Skeletal muscle tissue (tissue), 4 donors: Measurements from ENCODE around the gene SERPINE2. TPM values are rescaled to one million over a fixed set of nuclear protein-coding genes. Genes with fewer than 3 reads are reported as not detected.

Experiments
- H3K27ac ChIP-seq: one replicate; pipeline ENCODE4 v1.7.0; 2013; ENCODE audit warnings: mild to moderate bottlenecking, low read depth, low read length, inconsistent platforms
- H3K27me3 ChIP-seq, 3 donors: one replicate each; pipeline ENCODE4 v1.7.0; 2013; ENCODE audit warnings: low read length in 3 of 3; ENCODE audit not compliant: control insufficient read depth in 3 of 3, insufficient read depth in 3 of 3
- H3K36me3 ChIP-seq, 3 donors: one replicate each; pipeline ENCODE4 v1.7.0; 2013; ENCODE audit warnings: low read length in 3 of 3; ENCODE audit not compliant: control insufficient read depth in 3 of 3, insufficient read depth in 3 of 3
- H3K4me1 ChIP-seq, 3 donors: one replicate each; pipeline ENCODE4 v1.7.0; 2013; ENCODE audit warnings: low read length in 3 of 3, mild to moderate bottlenecking in 3 of 3; ENCODE audit not compliant: control insufficient read depth in 3 of 3, insufficient read depth in 3 of 3
- H3K4me3 ChIP-seq, 3 donors: one replicate each; pipeline ENCODE4 v1.7.0; 2013; ENCODE audit warnings: low read length in 3 of 3
- H3K9ac ChIP-seq, 3 donors: one replicate each; pipeline ENCODE4 v1.7.0; 2013; ENCODE audit warnings: low read length in 3 of 3, mild to moderate bottlenecking in 3 of 3, moderate library complexity in 2 of 3, low read depth in 1 of 3
- H3K9me3 ChIP-seq, 3 donors: one replicate each; pipeline ENCODE4 v1.7.0; 2013; ENCODE audit warnings: low read length in 3 of 3; ENCODE audit not compliant: control insufficient read depth in 3 of 3
- total RNA-seq: library from RNA; depleted of rRNA; stranded (reverse); fragments of >200 nt; gene quantifications from one replicate; pipeline ENCODE4 v1.2.3, GENCODE V29; 2014
- donor health status: Osteomylitis.

SERPINE2 gene
- total RNA-seq, 1 donor from 2014 or later, result 33.4 TPM

GRCh38 chr2:224034017-224034416 is 5.1 kb downstream of the SERPINE2 start:
- H3K36me3 ChIP-seq, result peaks cover 0 to 2% (median 0%) of the 10 kb centered on the region in 3 donors
- H3K4me1 ChIP-seq, result peaks cover 6 to 33% (median 19%) of the 10 kb centered on the region in 3 donors
- no peak overlapping the region for H3K9ac ChIP-seq
- H3K4me3 ChIP-seq, result no peak overlapping the region
- H3K9me3 ChIP-seq, result no peaks in the 10 kb centered on the region
- peaks cover 8 to 11% (median 10%) of the 10 kb centered on the region in 3 donors for H3K27me3 ChIP-seq
- no peak overlapping the region for H3K27ac ChIP-seq

GRCh38 chr2:224033601-224034000 is 5.5 kb downstream of the SERPINE2 start:
- H3K9ac ChIP-seq, result no peak overlapping the region
- no peaks in the 10 kb centered on the region for H3K9me3 ChIP-seq
- H3K36me3 ChIP-seq, result peaks cover 0 to 2% (median 0%) of the 10 kb centered on the region in 3 donors
- peaks cover 6 to 36% (median 19%) of the 10 kb centered on the region in 3 donors for H3K4me1 ChIP-seq
- no peak overlapping the region for H3K27ac ChIP-seq
- peaks cover 8 to 11% (median 10%) of the 10 kb centered on the region in 3 donors for H3K27me3 ChIP-seq
- H3K4me3 ChIP-seq, result no peak overlapping the region

GRCh38 chr2:224032283-224032682 is 6.8 kb downstream of the SERPINE2 start:
- H3K36me3 ChIP-seq, result peaks cover 0 to 2% (median 0%) of the 10 kb centered on the region in 3 donors
- no peaks in the 10 kb centered on the region for H3K9me3 ChIP-seq
- peaks cover 12 to 38% (median 14%) of the 10 kb centered on the region in 3 donors for H3K4me1 ChIP-seq
- no peak overlapping the region for H3K4me3 ChIP-seq
- peaks cover 6 to 11% (median 8%) of the 10 kb centered on the region in 3 donors for H3K27me3 ChIP-seq
- no peak overlapping the region for H3K9ac ChIP-seq
- H3K27ac ChIP-seq, result no peak overlapping the region

GRCh38 chr2:224031358-224031970 is 7.6 kb downstream of the SERPINE2 start:
- no peak overlapping the region for H3K27ac ChIP-seq
- H3K4me1 ChIP-seq, result peaks cover 12 to 42% (median 18%) of the 10 kb centered on the region in 3 donors
- peaks cover 0 to 2% (median 0%) of the 10 kb centered on the region in 3 donors for H3K36me3 ChIP-seq
- no peak overlapping the region for H3K9ac ChIP-seq
- H3K27me3 ChIP-seq, result peaks cover 4% of the 10 kb centered on the region in 3 donors
- H3K9me3 ChIP-seq, result no peaks in the 10 kb centered on the region
- H3K4me3 ChIP-seq, result peak overlapping the region in 2 of 3 donors; percentile 25 to 41

- H3K27me3 ChIP-seq, result peaks cover under 1 to 4% (median 3%) of the 10 kb centered on the region in 3 donors
- peaks cover 0 to 2% (median 0%) of the 10 kb centered on the region in 3 donors for H3K36me3 ChIP-seq
- H3K4me1 ChIP-seq, result peaks cover 12 to 42% (median 18%) of the 10 kb centered on the region in 3 donors
- H3K9ac ChIP-seq, result peak overlapping the region in 1 of 3 donors; percentile 35
- H3K9me3 ChIP-seq, result no peaks in the 10 kb centered on the region
- H3K4me3 ChIP-seq, result peak overlapping the region in 2 of 3 donors; percentile 25 to 41
- peak overlapping the region; percentile 39 for H3K27ac ChIP-seq
Observed at GRCh38 chr2:224030786-224031185, 8.3 kb downstream of the SERPINE2 start.

GRCh38 chr2:224029876-224030275 is 9.2 kb downstream of the SERPINE2 start:
- no peaks in the 10 kb centered on the region for H3K27me3 ChIP-seq
- H3K9ac ChIP-seq, result no peak overlapping the region
- peak overlapping the region in 1 of 3 donors; percentile 32 for H3K4me3 ChIP-seq
- H3K9me3 ChIP-seq, result no peaks in the 10 kb centered on the region
- peaks cover 12 to 42% (median 18%) of the 10 kb centered on the region in 3 donors for H3K4me1 ChIP-seq
- peaks cover 0 to under 1% (median 0%) of the 10 kb centered on the region in 3 donors for H3K36me3 ChIP-seq
- no peak overlapping the region for H3K27ac ChIP-seq

GRCh38 chr2:224027931-224028330 is 11.2 kb downstream of the SERPINE2 start:
- Histone ChIP-seq H3K9me3 (no peaks in the 10 kb centered on the region), H3K27me3 (no peaks in the 10 kb centered on the region), H3K9ac (peak overlapping the region in 1 of 3 donors; percentile 24), H3K36me3 (no peaks in the 10 kb centered on the region), H3K27ac (no peak overlapping the region), H3K4me3 (no peak overlapping the region), H3K4me1 (peaks cover 12 to 37% (median 18%) of the 10 kb centered on the region in 3 donors)

GRCh38 chr2:224027070-224027469 is 12.0 kb downstream of the SERPINE2 start:
- no peak overlapping the region for H3K9ac ChIP-seq
- H3K4me1 ChIP-seq, result peaks cover 12 to 37% (median 18%) of the 10 kb centered on the region in 3 donors
- no peaks in the 10 kb centered on the region for H3K27me3 ChIP-seq
- H3K9me3 ChIP-seq, result no peaks in the 10 kb centered on the region
- no peaks in the 10 kb centered on the region for H3K36me3 ChIP-seq
- H3K27ac ChIP-seq, result no peak overlapping the region
- peak overlapping the region in 1 of 3 donors; percentile 3 for H3K4me3 ChIP-seq

GRCh38 chr2:224025874-224026273 is 13.2 kb downstream of the SERPINE2 start:
- H3K27me3 ChIP-seq, result no peaks in the 10 kb centered on the region
- no peak overlapping the region for H3K9ac ChIP-seq
- H3K4me1 ChIP-seq, result peaks cover 12 to 27% (median 14%) of the 10 kb centered on the region in 3 donors
- no peaks in the 10 kb centered on the region for H3K9me3 ChIP-seq
- H3K4me3 ChIP-seq, result no peak overlapping the region
- H3K36me3 ChIP-seq, result no peaks in the 10 kb centered on the region
- no peak overlapping the region for H3K27ac ChIP-seq

GRCh38 chr2:224024270-224024669 is 14.8 kb downstream of the SERPINE2 start:
- Histone ChIP-seq H3K9ac (no peak overlapping the region), H3K4me1 (peaks cover 4 to 20% (median 5%) of the 10 kb centered on the region in 3 donors), H3K4me3 (no peak overlapping the region), H3K9me3 (no peaks in the 10 kb centered on the region), H3K27me3 (no peaks in the 10 kb centered on the region), H3K36me3 (no peaks in the 10 kb centered on the region), H3K27ac (no peak overlapping the region)
